Mammary epithelial cell (primary cell): ENCODE results near the gene CD1D.

Experiments used
- EZH2 ChIP-seq: IDR thresholded peaks from 2 replicates; pipeline ENCODE4 v1.6.1; 2012; ENCODE audit warnings: low read length, inconsistent platforms, borderline replicate concordance
- TF ChIP-seq, protein P1 (sequence below), 2 donors: IDR thresholded peaks in 1 of 2; conservative IDR thresholded peaks in 1 of 2; 2 replicates each; pipeline ENCODE4 v1.5.1; 2011 to 2012; ENCODE audit warnings: inconsistent platforms in 2 of 2, low read length in 2 of 2, mild to moderate bottlenecking in 2 of 2, control low read depth in 1 of 2, low read depth in 1 of 2; ENCODE audit not compliant: insufficient read depth in 1 of 2; ENCODE audit errors: extremely low read depth in 1 of 2

DNA sequence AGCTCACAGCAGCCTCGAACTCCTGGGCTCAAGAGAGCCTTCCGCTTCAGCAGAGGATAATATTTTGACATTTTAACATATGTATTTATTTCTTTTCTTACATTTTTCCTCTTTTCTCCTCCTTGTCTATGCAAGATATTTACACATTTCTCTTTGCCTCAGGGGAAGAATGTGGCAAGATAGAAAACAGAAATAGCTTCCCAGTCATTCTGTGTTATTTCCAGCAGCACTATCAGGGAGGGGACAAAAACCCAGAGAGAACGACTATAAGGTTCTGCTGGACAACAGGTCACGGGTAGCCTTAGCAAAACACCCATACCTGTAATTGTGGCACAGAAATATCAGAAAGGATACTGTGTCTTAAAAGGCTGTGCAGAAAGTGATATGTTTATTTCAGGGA lies 7.9 kb downstream of the CD1D start:
- TF ChIP-seq, protein P1, sequence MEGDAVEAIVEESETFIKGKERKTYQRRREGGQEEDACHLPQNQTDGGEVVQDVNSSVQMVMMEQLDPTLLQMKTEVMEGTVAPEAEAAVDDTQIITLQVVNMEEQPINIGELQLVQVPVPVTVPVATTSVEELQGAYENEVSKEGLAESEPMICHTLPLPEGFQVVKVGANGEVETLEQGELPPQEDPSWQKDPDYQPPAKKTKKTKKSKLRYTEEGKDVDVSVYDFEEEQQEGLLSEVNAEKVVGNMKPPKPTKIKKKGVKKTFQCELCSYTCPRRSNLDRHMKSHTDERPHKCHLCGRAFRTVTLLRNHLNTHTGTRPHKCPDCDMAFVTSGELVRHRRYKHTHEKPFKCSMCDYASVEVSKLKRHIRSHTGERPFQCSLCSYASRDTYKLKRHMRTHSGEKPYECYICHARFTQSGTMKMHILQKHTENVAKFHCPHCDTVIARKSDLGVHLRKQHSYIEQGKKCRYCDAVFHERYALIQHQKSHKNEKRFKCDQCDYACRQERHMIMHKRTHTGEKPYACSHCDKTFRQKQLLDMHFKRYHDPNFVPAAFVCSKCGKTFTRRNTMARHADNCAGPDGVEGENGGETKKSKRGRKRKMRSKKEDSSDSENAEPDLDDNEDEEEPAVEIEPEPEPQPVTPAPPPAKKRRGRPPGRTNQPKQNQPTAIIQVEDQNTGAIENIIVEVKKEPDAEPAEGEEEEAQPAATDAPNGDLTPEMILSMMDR (conservative IDR thresholded peaks at IDR 0.05 in 1 of 2, IDR thresholded peaks at IDR 0.05 in 1 of 2; ENCODE audit: extremely low read depth in 1 of 2, insufficient read depth in 1 of 2, low read depth in 1 of 2, low read length in 2 of 2) = no peak
- TF ChIP-seq EZH2 = no peak
